ENCODE measurements around the gene MAGI1.

Gene MAGI1

DNA sequence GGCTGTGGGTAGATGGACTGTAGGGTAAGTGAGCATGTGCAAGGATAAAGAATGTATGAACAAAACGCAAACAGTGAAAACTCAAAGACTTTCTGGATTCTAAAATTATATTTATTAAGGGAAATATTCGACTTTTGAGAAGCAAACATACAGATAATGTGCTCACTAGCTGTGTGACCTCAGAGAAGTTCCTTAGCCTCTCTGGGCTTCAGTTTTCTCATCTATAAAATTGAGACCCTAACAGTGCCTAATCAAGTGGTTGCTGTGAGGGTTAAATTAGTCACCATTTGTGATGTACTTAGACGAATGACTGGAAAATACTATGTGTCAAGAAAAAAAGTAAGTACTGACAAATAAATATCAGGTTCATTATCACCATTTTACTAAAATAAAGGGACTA, 261.7 kb downstream of the MAGI1 start:
- no peak for DNase-seq (ENCODE audit: extremely low read depth, low read depth)
- TF ChIP-seq, protein P1, sequence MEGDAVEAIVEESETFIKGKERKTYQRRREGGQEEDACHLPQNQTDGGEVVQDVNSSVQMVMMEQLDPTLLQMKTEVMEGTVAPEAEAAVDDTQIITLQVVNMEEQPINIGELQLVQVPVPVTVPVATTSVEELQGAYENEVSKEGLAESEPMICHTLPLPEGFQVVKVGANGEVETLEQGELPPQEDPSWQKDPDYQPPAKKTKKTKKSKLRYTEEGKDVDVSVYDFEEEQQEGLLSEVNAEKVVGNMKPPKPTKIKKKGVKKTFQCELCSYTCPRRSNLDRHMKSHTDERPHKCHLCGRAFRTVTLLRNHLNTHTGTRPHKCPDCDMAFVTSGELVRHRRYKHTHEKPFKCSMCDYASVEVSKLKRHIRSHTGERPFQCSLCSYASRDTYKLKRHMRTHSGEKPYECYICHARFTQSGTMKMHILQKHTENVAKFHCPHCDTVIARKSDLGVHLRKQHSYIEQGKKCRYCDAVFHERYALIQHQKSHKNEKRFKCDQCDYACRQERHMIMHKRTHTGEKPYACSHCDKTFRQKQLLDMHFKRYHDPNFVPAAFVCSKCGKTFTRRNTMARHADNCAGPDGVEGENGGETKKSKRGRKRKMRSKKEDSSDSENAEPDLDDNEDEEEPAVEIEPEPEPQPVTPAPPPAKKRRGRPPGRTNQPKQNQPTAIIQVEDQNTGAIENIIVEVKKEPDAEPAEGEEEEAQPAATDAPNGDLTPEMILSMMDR (IDR thresholded peaks at IDR 0.05; ENCODE audit: low read depth, low read length), result no peak

DNA sequence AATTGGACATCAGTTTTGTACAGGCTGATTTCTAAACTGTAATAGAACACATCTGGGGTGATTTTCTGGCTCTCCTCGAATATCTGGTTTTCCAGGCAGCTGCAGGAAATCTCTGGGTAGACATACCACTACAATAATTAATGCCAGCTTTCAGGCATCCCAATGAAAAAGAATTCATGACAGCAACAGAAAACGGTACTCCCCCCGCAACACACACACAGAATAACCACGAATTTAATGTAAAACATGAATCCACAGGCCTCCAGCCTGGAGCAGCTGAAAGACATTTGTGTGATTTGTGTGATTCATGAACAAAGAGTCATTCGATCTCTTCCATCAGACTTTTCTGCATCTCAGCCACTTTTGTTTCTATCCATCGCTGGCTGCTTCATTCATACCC, 262.2 kb downstream of the MAGI1 start:
- TF ChIP-seq, protein P1 (IDR thresholded peaks at IDR 0.05; ENCODE audit: low read depth, low read length), result no peak

DNA sequence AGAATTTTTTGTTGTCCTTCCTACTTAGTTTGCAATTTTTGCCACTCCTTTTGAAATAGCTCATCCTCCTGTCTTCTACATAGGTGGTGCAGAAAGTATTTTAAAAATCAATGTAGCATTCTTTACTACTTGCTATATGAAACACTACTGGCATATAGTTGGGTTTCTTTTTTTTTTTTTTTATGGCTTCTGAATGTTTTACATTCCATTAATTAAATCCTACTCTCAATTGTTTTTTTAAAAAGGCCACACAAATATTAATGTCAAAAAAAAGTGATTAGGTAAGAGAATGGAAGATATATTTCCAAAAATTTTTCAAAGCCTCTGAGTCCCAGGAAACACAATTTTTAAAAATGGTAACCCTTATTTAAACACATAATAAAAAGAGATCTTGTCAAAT, 262.6 kb downstream of the MAGI1 start:
- TF ChIP-seq, protein P1 (IDR thresholded peaks at IDR 0.05; ENCODE audit: low read depth, low read length), result no peak
- DNase-seq (ENCODE audit: extremely low read depth, low read depth), result no peak

More for the DNA sequence above, 262.2 kb downstream of the MAGI1 start:
- DNase-seq (ENCODE audit: extremely low read depth, low read depth), result peak; percentile 78

DNA sequence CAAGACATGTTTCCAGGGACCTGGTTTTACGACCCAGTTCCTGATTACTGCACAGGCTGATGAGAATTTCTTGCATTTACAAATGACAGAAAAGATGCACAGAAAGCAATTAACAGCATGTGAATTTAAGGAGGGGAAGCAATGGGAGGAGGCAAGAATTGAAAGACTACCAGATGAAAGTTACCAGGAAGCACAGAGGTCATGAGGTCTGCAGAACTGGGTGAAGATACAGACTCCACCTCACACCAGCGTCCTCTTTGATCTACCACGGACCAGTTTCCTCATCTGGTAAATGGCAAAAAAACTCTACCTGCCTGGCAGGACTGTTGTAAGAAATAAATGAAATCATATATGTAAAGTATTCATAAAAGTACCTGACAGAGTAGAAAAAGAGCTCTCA, 266.0 kb downstream of the MAGI1 start:
- TF ChIP-seq, protein P1 (IDR thresholded peaks at IDR 0.05; ENCODE audit: low read depth, low read length), result no peak
- DNase-seq (ENCODE audit: extremely low read depth, low read depth), result no peak

DNA sequence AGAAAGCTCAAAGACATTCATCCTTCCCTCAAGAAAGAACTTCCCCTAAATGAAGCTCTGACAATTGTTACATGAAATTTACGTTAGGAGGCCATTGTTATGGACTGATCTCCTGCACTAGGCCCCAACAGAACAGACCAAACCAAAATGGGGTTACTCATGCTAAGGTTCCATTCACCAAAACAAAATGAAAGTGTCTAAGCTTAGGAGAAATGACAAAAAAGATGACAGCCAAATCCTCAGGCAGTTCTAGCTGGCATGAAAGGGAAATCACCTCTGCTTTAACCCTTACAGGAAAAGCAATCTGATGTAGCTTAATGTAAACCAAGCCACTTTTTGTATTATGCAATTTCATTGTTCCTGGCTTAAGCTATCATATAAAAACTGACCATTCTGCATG, 271.2 kb downstream of the MAGI1 start:
- TF ChIP-seq, protein P1 (IDR thresholded peaks at IDR 0.05; ENCODE audit: low read depth, low read length), result no peak
- no peak for DNase-seq (ENCODE audit: extremely low read depth, low read depth)

DNA sequence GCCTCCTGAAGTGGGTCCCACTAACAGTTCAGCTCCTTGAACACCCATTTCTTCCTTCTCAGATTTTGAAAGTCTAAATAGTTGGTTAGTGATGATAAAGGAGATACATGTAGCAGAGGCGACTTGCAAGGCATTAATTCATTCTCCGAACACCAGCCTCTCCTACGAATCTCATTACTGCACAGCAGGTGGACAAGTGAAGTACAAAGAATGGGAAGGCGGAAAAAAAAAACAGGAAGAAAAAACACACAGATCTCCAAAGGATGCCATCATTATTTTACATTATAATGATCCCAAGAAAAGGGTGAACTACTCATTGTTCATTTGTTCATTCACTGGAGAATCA, 276.5 kb downstream of the MAGI1 start:
- DNase-seq (ENCODE audit: extremely low read depth, low read depth), result no peak
- TF ChIP-seq, protein P1 (IDR thresholded peaks at IDR 0.05; ENCODE audit: low read depth, low read length), result no peak

DNA sequence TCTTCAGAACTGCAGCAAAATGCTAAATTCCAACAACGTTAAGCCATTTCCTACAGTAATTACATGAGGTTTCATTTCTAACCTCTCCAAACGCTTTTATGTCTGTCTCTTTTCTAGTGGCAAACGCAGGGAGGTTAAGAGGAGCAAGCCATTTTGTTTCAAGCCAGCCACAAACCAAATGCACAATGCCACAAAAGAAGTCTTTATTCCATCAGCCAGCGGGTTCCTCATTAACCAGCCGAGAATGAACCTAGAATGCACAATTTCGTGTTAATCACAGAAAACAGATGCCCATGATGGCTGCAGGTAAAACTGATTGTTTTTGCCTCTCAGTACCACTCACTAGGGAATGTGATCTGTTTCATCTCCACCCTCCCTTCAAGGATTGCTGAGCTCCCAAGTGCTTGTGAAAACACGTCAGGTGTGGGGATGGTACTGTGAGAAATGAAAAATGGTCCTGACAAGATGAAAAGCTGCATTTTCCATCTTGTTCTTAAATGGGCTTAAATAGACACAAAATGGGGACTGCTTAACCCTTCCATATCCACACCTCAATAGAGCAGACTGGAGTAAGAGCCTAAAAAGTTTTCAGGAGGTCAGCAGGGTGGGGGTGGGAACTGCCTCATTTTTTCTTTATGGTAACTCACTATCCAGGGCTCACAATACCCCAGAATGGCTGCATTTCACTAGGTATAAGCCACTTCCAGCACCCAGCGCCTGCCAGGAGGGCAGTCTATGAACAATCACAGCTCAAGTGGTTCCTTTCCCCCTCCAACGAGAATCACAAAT, 277.1 kb downstream of the MAGI1 start:
- TF ChIP-seq, protein P1 (IDR thresholded peaks at IDR 0.05; ENCODE audit: low read depth, low read length), result no peak
- no peak for DNase-seq (ENCODE audit: extremely low read depth, low read depth)
